IMR-90 (cell line): ENCODE measurements around the gene EDN2. TPM values are rescaled to one million over a fixed set of nuclear protein-coding genes. Genes with fewer than 3 reads are reported as not detected.

ENCODE experiments used
- ATAC-seq: fragments of 200-7000 bp; cut with Tn5 transposase; 2 replicates; pipeline ENCODE4 v1.9.1; 2020; ENCODE audit warnings: low read depth, mild to moderate bottlenecking, moderate library complexity
- BruUV-seq: library from RNA; stranded (reverse); fragments of 400-500 nt; replicated peaks from 2 replicates; lab custom pipeline; 2021; lab: Mats Ljungman, UMichigan
- CTCF ChIA-PET: fragments of 300-600 bp; formaldehyde crosslinking; extraction: SDS; loops from one replicate; lab custom pipeline; 2021; ENCODE audit warnings: antibody characterized with exemption; lab: Yijun Ruan, JAX
- POLR2A ChIA-PET: fragments of 300-600 bp; sonication (Branson Sonifier 250); formaldehyde crosslinking; loops from one replicate; lab custom pipeline; 2022; ENCODE audit warnings: antibody characterized with exemption; ENCODE audit not compliant: unreplicated experiment; lab: Charles Lee
- DNase-seq: peaks from one replicate; pipeline ENCODE4 v3.0.0; 2013
- H2AFZ ChIP-seq: replicated peaks from 2 replicates; pipeline ENCODE3; 2013; ENCODE audit warnings: low read length, mild to moderate bottlenecking; ENCODE audit not compliant: poor library complexity
- H2AK5ac ChIP-seq: 2 replicates; pipeline ENCODE4 v1.6.1; 2013; ENCODE audit warnings: low read depth, low read length, inconsistent platforms
- H2AK9ac ChIP-seq: replicated peaks from 2 replicates; pipeline ENCODE3; 2013; ENCODE audit warnings: mild to moderate bottlenecking, low read depth, low read length, moderate library complexity; ENCODE audit not compliant: poor library complexity
- H2BK120ac ChIP-seq: 2 replicates; pipeline ENCODE4 v1.6.1; 2013; ENCODE audit warnings: low read depth, low read length, inconsistent platforms
- H2BK15ac ChIP-seq: 3 replicates; pipeline ENCODE4 v1.6.1; 2013; ENCODE audit warnings: low read depth, low read length, inconsistent platforms
- H2BK20ac ChIP-seq: 2 replicates; pipeline ENCODE4 v1.6.1; 2013; ENCODE audit warnings: low read depth, mild to moderate bottlenecking, inconsistent platforms, low read length, moderate library complexity
- H2BK5ac ChIP-seq: 2 replicates; pipeline ENCODE4 v1.6.1; 2013; ENCODE audit warnings: mild to moderate bottlenecking, low read depth, low read length, inconsistent platforms; ENCODE audit not compliant: poor library complexity, severe bottlenecking
- H3K14ac ChIP-seq: replicated peaks from 2 replicates; pipeline ENCODE4 v1.6.1; 2013; ENCODE audit warnings: low read depth, low read length, inconsistent platforms
- H3K18ac ChIP-seq: 2 replicates; pipeline ENCODE4 v1.6.1; 2013; ENCODE audit warnings: low read depth, low read length, control low read depth
- H3K23ac ChIP-seq: 2 replicates; pipeline ENCODE4 v1.6.1; 2013; ENCODE audit warnings: low read depth, low read length, inconsistent platforms
- H3K27ac ChIP-seq: 2 replicates; pipeline ENCODE4 v1.5.1; 2013; ENCODE audit warnings: mild to moderate bottlenecking, control low read depth, low read length; ENCODE audit not compliant: insufficient read depth
- H3K27me3 ChIP-seq: 2 replicates; pipeline ENCODE4 v1.6.1; 2013; ENCODE audit warnings: low read length; ENCODE audit not compliant: control insufficient read depth, insufficient read depth
- H3K36me3 ChIP-seq: 2 replicates; pipeline ENCODE4 v1.6.1; 2013; ENCODE audit warnings: low read length, mixed read lengths; ENCODE audit not compliant: control insufficient read depth, insufficient read depth
- H3K4ac ChIP-seq: 2 replicates; pipeline ENCODE4 v1.6.1; 2013; ENCODE audit warnings: low read depth, low read length, inconsistent platforms
- H3K4me1 ChIP-seq: 2 replicates; pipeline ENCODE4 v1.6.1; 2013; ENCODE audit warnings: low read length, mixed read lengths; ENCODE audit not compliant: control insufficient read depth, insufficient read depth
- H3K4me2 ChIP-seq: 2 replicates; pipeline ENCODE4 v1.6.1; 2013; ENCODE audit warnings: low read depth, mild to moderate bottlenecking, control low read depth, low read length, moderate library complexity
- H3K4me3 ChIP-seq: 2 replicates; pipeline ENCODE4 v1.5.1; 2013; ENCODE audit warnings: low read depth, mild to moderate bottlenecking, control low read depth, low read length, moderate library complexity; ENCODE audit not compliant: insufficient read depth
- H3K56ac ChIP-seq: 2 replicates; pipeline ENCODE4 v1.6.1; 2013; ENCODE audit warnings: low read length, inconsistent platforms; ENCODE audit not compliant: insufficient read depth; ENCODE audit errors: extremely low read depth
- H3K79me1 ChIP-seq, 2 experiments: 2 replicates each; pipeline ENCODE4 v1.6.1; 2013; ENCODE audit warnings: low read length in 2 of 2, inconsistent platforms in 1 of 2, low read depth in 1 of 2
- H3K9ac ChIP-seq: 2 replicates; pipeline ENCODE4 v1.6.1; 2013; ENCODE audit warnings: low read depth, low read length, control low read depth
- H3K9me1 ChIP-seq: 2 replicates; pipeline ENCODE4 v1.6.1; 2013; ENCODE audit warnings: low read length, inconsistent platforms; ENCODE audit not compliant: insufficient read depth
- H3K9me3 ChIP-seq: 2 replicates; pipeline ENCODE4 v1.6.1; 2013; ENCODE audit warnings: low read length; ENCODE audit not compliant: control insufficient read depth, insufficient read depth
- H4K20me1 ChIP-seq: 2 replicates; pipeline ENCODE4 v1.6.1; 2013; ENCODE audit warnings: low read length, inconsistent platforms; ENCODE audit not compliant: insufficient read depth
- H4K5ac ChIP-seq: 2 replicates; pipeline ENCODE4 v1.6.1; 2013; ENCODE audit warnings: mild to moderate bottlenecking, low read depth, low read length, control low read depth
- H4K8ac ChIP-seq, 2 experiments: 2 replicates each; pipeline ENCODE4 v1.6.1; 2013; ENCODE audit warnings: low read depth in 2 of 2, low read length in 2 of 2, control low read depth in 1 of 2, inconsistent platforms in 1 of 2
- H4K91ac ChIP-seq: 2 replicates; pipeline ENCODE4 v1.6.1; 2013; ENCODE audit warnings: low read depth, low read length, inconsistent platforms; ENCODE audit not compliant: insufficient read depth
- MXI1 ChIP-seq: IDR thresholded peaks from 2 replicates; pipeline ENCODE4 v1.6.1; 2012; ENCODE audit warnings: low read depth, mild to moderate bottlenecking, low read length, moderate library complexity, borderline replicate concordance
- RCOR1 ChIP-seq: IDR thresholded peaks from 2 replicates; pipeline ENCODE4 v1.6.1; 2012; ENCODE audit warnings: mild to moderate bottlenecking, low read length, improper control_type of control experiment; ENCODE audit not compliant: insufficient replicate concordance
- WGBS, 2 experiments: methylation state at CpG; one replicate each; pipeline versions ENCODE4 v1.1.5 to v1.1.7; 2013; ENCODE audit warnings: missing lambda C conversion rate in 2 of 2; ENCODE audit not compliant: insufficient read length in 1 of 2; ENCODE audit errors: extremely low coverage in 2 of 2; 5-methylcytosine and 5-hydroxymethylcytosine counted together
- dilution Hi-C: fragments of 300-500 bp; cut with HindIII; formaldehyde crosslinking; loops from one replicate; pipeline ENCODE4 v1.14.3; 2018; ENCODE audit warnings: low sequenced_read_pairs; ENCODE audit not compliant: unreplicated experiment
- in situ Hi-C: fragments of 300-500 bp; cut with MboI; formaldehyde crosslinking; loops from 3 replicates; pipeline ENCODE4 v1.14.3; 2019; ENCODE audit warnings: low sequenced_read_pairs, inconsistent platforms, mixed read lengths
- intact Hi-C: fragments of 100-400 bp; cut with micrococcal nuclease; formaldehyde crosslinking; loops from 2 replicates; pipeline ENCODE4 v1.10.0; 2022
- polyA plus RNA-seq, 3 experiments: library from polyadenylated mRNA; depleted of rRNA; stranded (reverse); fragments of >200 nt; gene quantifications; 2 replicates each; pipeline ENCODE4 v1.2.3, GENCODE V29; 2012; ENCODE audit warnings: low replicate concordance in 1 of 3
- total RNA-seq: library from RNA; depleted of rRNA; stranded (reverse); fragments of >200 nt; gene quantifications from 2 replicates; pipeline ENCODE4 v1.2.3, GENCODE V29; 2012

Gene EDN2
- total and polyA plus RNA-seq, 2 of the 4 experiments (the other 2 are of a cell fraction) = 0.27 TPM; not detected in 1

DNA sequence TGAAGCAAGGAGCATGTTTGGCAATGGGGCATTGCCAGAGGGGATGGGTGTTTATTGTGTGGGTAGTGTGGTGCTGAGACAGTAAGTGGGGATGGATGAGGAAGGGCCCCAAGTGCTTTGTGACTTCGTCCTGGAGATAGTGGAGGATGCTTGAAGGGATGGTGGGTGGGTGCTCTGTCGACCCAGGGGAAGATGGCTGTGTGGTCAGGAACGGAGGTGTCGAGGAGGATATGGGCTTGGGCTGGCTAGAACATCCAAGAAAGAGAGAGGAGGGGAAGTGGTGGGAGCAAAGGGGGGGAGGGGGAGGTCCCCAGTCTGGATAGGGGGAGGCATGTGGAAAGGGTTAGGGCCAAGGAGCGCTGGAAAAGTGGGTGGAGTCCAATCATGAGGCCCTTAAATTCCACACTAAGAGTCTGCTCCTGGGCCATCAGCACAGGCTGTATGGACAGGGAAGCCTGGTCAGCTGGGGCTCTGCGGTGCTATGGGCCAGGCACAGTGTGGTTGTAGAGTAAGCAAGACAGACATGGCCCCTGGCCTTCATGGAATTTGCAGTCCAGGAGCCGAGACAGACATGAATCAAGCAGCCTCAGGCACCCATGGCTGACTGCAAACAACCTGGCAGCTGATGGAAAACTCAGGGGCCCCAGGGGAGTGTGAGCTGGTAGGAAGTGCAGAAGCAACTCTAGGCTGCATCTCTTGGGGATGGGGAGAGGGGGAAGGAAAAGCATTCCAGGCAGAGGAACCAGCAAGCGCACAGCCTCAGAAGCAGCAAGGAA is 36.3 kb downstream of the EDN2 start:
- Histone ChIP-seq H3K9me1 (0 out of 2 replicates have a peak, but pooled peaks cover 2% of the 10 kb centered on the region), H3K9ac (no peak overlapping the region), H4K20me1 (no peaks in the 10 kb centered on the region), H2AK5ac (no peak overlapping the region), H3K27me3 (peaks cover 19% of the 10 kb centered on the region), H2BK15ac (no peak overlapping the region), H3K36me3 (no peaks in the 10 kb centered on the region), H3K18ac (no peak overlapping the region), H4K5ac (no peak overlapping the region), H2BK120ac (no peak overlapping the region), H3K4me1 (no peaks in the 10 kb centered on the region), H4K8ac (no peak overlapping the region), H3K23ac (no peak overlapping the region), H3K14ac (no peak overlapping the region), H3K79me1 (no peaks in the 10 kb centered on the region), H3K4me3 (no peak overlapping the region), H3K27ac (no peak overlapping the region), H3K4ac (no peak overlapping the region), H2AFZ (no peak overlapping the region), H2AK9ac (no peak overlapping the region), H3K4me2 (no peak overlapping the region), H3K9me3 (peaks cover 13% of the 10 kb centered on the region), H2BK5ac (no peak overlapping the region), H3K56ac (no peak overlapping the region), H4K91ac (no peak overlapping the region), H2BK20ac (no peak overlapping the region)
- peak; percentile 40 for ATAC-seq
- ChIA-PET CTCF (no interaction called here), POLR2A (no interaction called here)
- dilution Hi-C loops (no loop called here), in situ Hi-C loops (no loop called here), intact Hi-C loops (no loop called here)
- DNase-seq = no peak
- BruUV-seq = no TSS peak
- TF ChIP-seq MXI1 (no peak), RCOR1 (no peak)
- WGBS, 2 experiments = 58% methylated on average over 3 of the region's 8 CpGs; no CpG with 5 or more reads in 1 of the 2 experiments
